NCI-H187 treated with DMSO at 0.1 percent for 48 hours (cell line): ENCODE data around the gene DIPK1A.
A peak's percentile ranks its signal among the peaks of the same experiment; 100 is the strongest.

Source experiments
- DNase-seq: peaks from one replicate; lab custom pipeline; 2025; lab: John Stamatoyannopoulos, UW

The DIPK1A gene

GRCh38 chr1:92839442-92839841, 121.8 kb downstream of the DIPK1A start:
- DNase-seq = no peak

- no peak for DNase-seq
Observed at GRCh38 chr1:92838519-92838918, 122.7 kb downstream of the DIPK1A start.

GRCh38 chr1:92837062-92837461, 124.2 kb downstream of the DIPK1A start:
- DNase-seq = no peak

GRCh38 chr1:92834617-92835016, 126.6 kb downstream of the DIPK1A start:
- no peak for DNase-seq

- DNase-seq = no peak
Observed at GRCh38 chr1:92833840-92834239, 127.4 kb downstream of the DIPK1A start.

- DNase-seq = no peak
Observed at GRCh38 chr1:92832537-92833114, 128.6 kb downstream of the DIPK1A start.

GRCh38 chr1:92831762-92832536, 129.3 kb downstream of the DIPK1A start, which contains the start of gene RPL5:
Gene RPL5 (plus strand): TSS chr1:92832040. CDS start chr1:92832115, 75 bp downstream.
- peak; percentile 76 for DNase-seq

GRCh38 chr1:92831368-92831761, 129.9 kb downstream of the DIPK1A start:
- DNase-seq = no peak

GRCh38 chr1:92826792-92827191, 134.5 kb downstream of the DIPK1A start:
- no peak for DNase-seq

GRCh38 chr1:92822879-92823278, 138.4 kb downstream of the DIPK1A start:
- no peak for DNase-seq

GRCh38 chr1:92820551-92820950, 140.7 kb downstream of the DIPK1A start:
- no peak for DNase-seq

- DNase-seq = no peak
Observed at GRCh38 chr1:92820024-92820423, 141.2 kb downstream of the DIPK1A start.

GRCh38 chr1:92817986-92818764, 143.1 kb downstream of the DIPK1A start:
- no peak for DNase-seq

GRCh38 chr1:92817137-92817697, 144.0 kb downstream of the DIPK1A start:
- no peak for DNase-seq

- no peak for DNase-seq
Observed at GRCh38 chr1:92816732-92817131, 144.5 kb downstream of the DIPK1A start.

- DNase-seq = no peak
Observed at GRCh38 chr1:92808381-92808780, 152.9 kb downstream of the DIPK1A start.

GRCh38 chr1:92805216-92805615, 156.0 kb downstream of the DIPK1A start:
- DNase-seq = no peak

GRCh38 chr1:92804721-92805201, 156.5 kb downstream of the DIPK1A start:
- no peak for DNase-seq

GRCh38 chr1:92803140-92803887, 157.9 kb downstream of the DIPK1A start:
- DNase-seq = no peak

- no peak for DNase-seq
Observed at GRCh38 chr1:92797961-92798360, 163.3 kb downstream of the DIPK1A start.

- no peak for DNase-seq
Observed at GRCh38 chr1:92797297-92797696, 164.0 kb downstream of the DIPK1A start.

GRCh38 chr1:92795166-92795565, 166.1 kb downstream of the DIPK1A start:
- DNase-seq = no peak
